HG03025 (cell line): ENCODE measurements around the gene KLHL22.
"Not testable (repeated sequence)": the region's sequence is repeated elsewhere in the genome, so short reads cannot be mapped to it uniquely, and the experiment has no call there.

Source experiments
- ATAC-seq: cut with Tn5 transposase; IDR thresholded peaks from one replicate; pipeline ENCODE4 v1.9.1; 2021; ENCODE audit warnings: mild to moderate bottlenecking, moderate library complexity; ENCODE audit not compliant: unreplicated experiment, low FRiP score

KLHL22 gene

GRCh38 chr22:20451920-20452319 lies 43.7 kb downstream of the KLHL22 start:
- ATAC-seq: no peak

- ATAC-seq: not testable (repeated sequence)
Observed at GRCh38 chr22:20451129-20451778, 44.3 kb downstream of the KLHL22 start.

- ATAC-seq: no peak
Observed at GRCh38 chr22:20450551-20450906, 45.1 kb downstream of the KLHL22 start.

- ATAC-seq: no peak
Observed at GRCh38 chr22:20449819-20450550, 45.6 kb downstream of the KLHL22 start.

GRCh38 chr22:20448630-20449029 lies 47.0 kb downstream of the KLHL22 start:
- no peak for ATAC-seq

- no peak for ATAC-seq
Observed at GRCh38 chr22:20446383-20446970, 49.1 kb downstream of the KLHL22 start.

- ATAC-seq: no peak
Observed at GRCh38 chr22:20444325-20444724, 51.3 kb downstream of the KLHL22 start.

- no peak for ATAC-seq
Observed at GRCh38 chr22:20442485-20443284, 52.9 kb downstream of the KLHL22 start.

- no peak for ATAC-seq
Observed at GRCh38 chr22:20441631-20442484, 53.7 kb downstream of the KLHL22 start.

- ATAC-seq: no peak
Observed at GRCh38 chr22:20440637-20441591, 54.7 kb downstream of the KLHL22 start.

GRCh38 chr22:20439928-20440575 lies 55.5 kb downstream of the KLHL22 start:
- ATAC-seq: no peak

GRCh38 chr22:20439556-20439927 lies 56.1 kb downstream of the KLHL22 start:
- ATAC-seq: no peak

- ATAC-seq: no peak
Observed at GRCh38 chr22:20438678-20439492, 56.7 kb downstream of the KLHL22 start.

GRCh38 chr22:20438427-20438677 lies 57.2 kb downstream of the KLHL22 start:
- ATAC-seq: no peak

- no peak for ATAC-seq
Observed at GRCh38 chr22:20437613-20438426, 57.8 kb downstream of the KLHL22 start, which contains the start of gene SCARF2. TSS of gene SCARF2 (minus strand) at chr22:20437825. CDS start at chr22:20437754, 71 bp downstream.

- no peak for ATAC-seq
Observed at GRCh38 chr22:20436768-20437612, 58.6 kb downstream of the KLHL22 start.
